Activated CD8-positive, alpha-beta memory T cell treated with anti-CD3 and anti-CD28 coated beads for 4 hours (primary cell): ENCODE measurements around the gene PDZD2.
"Not testable (repeated sequence)": the region's sequence is repeated elsewhere in the genome, so short reads cannot be mapped to it uniquely, and the experiment has no call there.

Experiments
- DNase-seq, 2 donors: peaks; one replicate each; pipeline ENCODE4 v3.0.0-alpha.2; 2020; ENCODE audit warnings: low read depth in 2 of 2

The PDZD2 gene

GRCh38 chr5:32039133-32039532, 400.2 kb downstream of the PDZD2 start:
- DNase-seq, result not testable (repeated sequence)

- DNase-seq, result not testable (repeated sequence)
Observed at GRCh38 chr5:32039601-32040000, 400.7 kb downstream of the PDZD2 start.

- DNase-seq, result not testable (repeated sequence)
Observed at GRCh38 chr5:32040181-32040695, 401.3 kb downstream of the PDZD2 start.

- no peak for DNase-seq
Observed at GRCh38 chr5:32042551-32042961, 403.6 kb downstream of the PDZD2 start.

- DNase-seq, result no peak
Observed at GRCh38 chr5:32043105-32043504, 404.2 kb downstream of the PDZD2 start.

- no peak for DNase-seq
Observed at GRCh38 chr5:32044434-32044833, 405.5 kb downstream of the PDZD2 start.

GRCh38 chr5:32044939-32045338, 406.0 kb downstream of the PDZD2 start:
- DNase-seq, result no peak

GRCh38 chr5:32047056-32047455, 408.1 kb downstream of the PDZD2 start:
- no peak for DNase-seq

GRCh38 chr5:32051796-32052195, 412.9 kb downstream of the PDZD2 start:
- DNase-seq, result no peak

GRCh38 chr5:32055891-32056866, 417.2 kb downstream of the PDZD2 start:
- DNase-seq, result no peak

GRCh38 chr5:32057187-32058096, 418.5 kb downstream of the PDZD2 start:
- no peak for DNase-seq

- no peak for DNase-seq
Observed at GRCh38 chr5:32058101-32058500, 419.2 kb downstream of the PDZD2 start.

- no peak for DNase-seq
Observed at GRCh38 chr5:32058997-32059396, 420.1 kb downstream of the PDZD2 start.

- DNase-seq, result no peak
Observed at GRCh38 chr5:32059761-32060530, 421.0 kb downstream of the PDZD2 start.

- no peak for DNase-seq
Observed at GRCh38 chr5:32061236-32061635, 422.3 kb downstream of the PDZD2 start.

- no peak for DNase-seq
Observed at GRCh38 chr5:32066448-32066847, 427.5 kb downstream of the PDZD2 start.

GRCh38 chr5:32067774-32068470, 429.0 kb downstream of the PDZD2 start:
- DNase-seq, result no peak

GRCh38 chr5:32068561-32068960, 429.6 kb downstream of the PDZD2 start:
- no peak for DNase-seq

GRCh38 chr5:32069396-32069795, 430.5 kb downstream of the PDZD2 start:
- no peak for DNase-seq

GRCh38 chr5:32071351-32071944, 432.5 kb downstream of the PDZD2 start:
- DNase-seq, result no peak
